ENCODE data around the gene ITGAD. TPM values are rescaled to one million over a fixed set of nuclear protein-coding genes. Genes with fewer than 3 reads are reported as not detected.

ITGAD gene
- polyA plus RNA-seq, 1 donor: 0.45 TPM

DNA sequence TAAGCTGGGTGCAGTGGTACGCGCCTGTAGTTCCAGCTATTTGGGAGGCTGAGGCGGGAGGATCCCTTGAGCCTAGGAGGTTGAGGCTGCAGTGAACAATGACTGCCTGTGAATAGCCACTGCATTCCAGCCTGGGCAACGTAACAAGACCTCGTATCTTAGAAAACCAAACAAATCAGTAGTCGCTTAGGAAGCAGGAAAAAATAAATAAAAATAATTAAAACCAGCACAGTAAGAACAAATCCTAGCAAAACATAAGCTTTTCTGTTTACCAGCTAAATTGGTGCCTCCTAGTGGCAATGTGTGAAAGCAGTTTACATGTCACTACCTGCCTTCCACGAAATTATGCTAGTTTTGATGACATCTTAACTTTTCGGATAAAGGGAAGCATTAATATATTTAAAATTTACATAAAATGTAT lies 67.5 kb downstream of the ITGAD start:
- no peak for DNase-seq

- no peak for DNase-seq
Observed at GRCh38 chr16:31461201-31461920, 68.2 kb downstream of the ITGAD start.

DNA sequence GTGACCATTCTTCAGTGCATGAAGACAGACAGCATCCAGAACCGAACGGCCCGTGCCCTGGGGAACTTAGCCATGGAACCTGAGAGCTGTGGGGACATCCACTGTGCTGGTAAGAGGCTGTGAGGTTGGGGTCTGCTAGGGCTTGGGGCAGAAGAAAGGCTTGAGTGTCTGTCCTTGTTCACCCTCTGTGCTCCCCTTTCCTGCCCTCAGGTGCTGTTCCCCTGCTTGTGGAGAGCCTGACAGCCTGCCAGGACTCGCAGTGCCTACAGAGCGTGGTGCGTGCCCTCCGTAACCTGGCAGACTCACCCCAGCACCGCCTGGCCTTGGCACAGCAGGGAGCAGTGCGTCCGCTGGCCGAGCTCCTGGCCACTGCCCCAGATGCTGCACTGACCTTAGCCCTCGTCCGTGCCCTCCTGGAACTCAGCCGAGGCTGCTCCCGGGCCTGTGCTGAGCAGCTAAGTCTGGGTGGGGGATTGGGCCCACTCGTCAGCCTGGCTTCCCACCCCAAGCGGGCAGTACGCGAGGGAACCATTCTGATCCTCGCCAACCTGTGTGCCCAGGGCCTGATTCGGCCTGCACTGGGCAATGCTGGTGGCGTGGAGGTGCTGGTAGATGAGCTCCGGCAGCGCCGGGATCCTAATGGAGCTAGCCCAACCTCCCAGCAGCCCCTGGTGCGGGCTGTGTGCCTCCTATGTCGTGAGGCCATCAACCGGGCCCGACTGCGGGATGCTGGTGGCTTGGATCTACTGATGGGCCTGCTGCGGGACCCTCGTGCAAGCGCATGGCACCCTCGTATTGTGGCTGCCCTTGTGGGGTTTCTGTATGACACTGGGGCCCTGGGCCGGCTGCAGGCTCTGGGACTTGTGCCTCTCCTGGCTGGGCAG lies 69.0 kb downstream of the ITGAD start:
- no peak for DNase-seq

- DNase-seq: no peak
Observed at GRCh38 chr16:31464348-31464769, 71.2 kb downstream of the ITGAD start.

DNA sequence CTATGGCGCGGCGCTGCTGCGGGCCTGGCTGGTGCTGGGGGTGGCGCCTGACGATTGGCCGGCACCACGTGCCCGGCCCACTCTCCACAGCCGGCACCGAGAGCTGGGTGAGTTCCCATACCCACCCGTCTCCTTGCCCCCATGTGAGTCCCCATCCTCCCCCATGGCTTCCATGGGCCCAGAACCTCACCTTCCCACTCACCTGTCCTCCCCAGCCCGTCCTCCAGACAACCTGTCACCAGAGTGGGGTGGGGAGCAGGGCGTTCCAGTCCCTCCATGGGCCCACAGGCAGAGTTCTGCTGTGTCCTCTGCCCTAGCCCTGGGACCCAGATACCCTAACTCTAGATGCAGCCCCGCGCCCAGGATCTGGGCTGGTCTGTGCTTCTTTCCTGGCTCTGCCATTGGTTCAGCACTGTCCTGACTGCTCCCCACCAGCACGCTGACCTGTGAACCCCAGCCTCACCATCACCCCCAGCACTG lies 71.7 kb downstream of the ITGAD start:
- no peak for DNase-seq

DNA sequence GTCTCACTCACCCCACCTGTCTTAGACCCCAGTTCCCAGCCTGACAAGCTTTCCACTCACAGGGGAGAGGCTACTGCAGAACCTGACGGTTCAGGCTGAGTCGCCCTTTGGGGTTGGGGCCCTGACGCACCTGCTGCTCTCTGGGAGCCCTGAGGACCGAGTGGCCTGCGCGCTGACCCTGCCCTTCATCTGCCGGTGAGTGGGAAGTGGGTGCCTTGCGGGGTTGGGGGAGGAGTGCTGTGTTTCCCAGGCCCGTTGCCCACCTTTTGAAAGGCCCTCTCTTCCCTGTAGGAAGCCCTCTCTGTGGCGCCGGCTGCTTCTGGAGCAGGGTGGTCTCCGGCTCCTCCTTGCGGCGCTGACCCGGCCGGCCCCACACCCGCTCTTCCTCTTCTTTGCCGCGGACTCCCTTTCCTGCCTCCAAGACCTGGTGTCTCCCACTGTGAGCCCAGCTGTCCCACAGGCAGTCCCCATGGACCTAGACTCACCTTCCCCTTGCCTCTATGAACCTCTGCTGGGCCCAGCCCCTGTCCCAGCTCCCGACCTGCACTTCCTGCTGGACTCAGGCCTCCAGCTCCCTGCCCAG lies 72.7 kb downstream of the ITGAD start:
- DNase-seq: no peak

- DNase-seq: no peak
Observed at GRCh38 chr16:31466381-31466841, 73.3 kb downstream of the ITGAD start.

- DNase-seq: no peak
Observed at GRCh38 chr16:31467151-31467773, 74.1 kb downstream of the ITGAD start.

DNA sequence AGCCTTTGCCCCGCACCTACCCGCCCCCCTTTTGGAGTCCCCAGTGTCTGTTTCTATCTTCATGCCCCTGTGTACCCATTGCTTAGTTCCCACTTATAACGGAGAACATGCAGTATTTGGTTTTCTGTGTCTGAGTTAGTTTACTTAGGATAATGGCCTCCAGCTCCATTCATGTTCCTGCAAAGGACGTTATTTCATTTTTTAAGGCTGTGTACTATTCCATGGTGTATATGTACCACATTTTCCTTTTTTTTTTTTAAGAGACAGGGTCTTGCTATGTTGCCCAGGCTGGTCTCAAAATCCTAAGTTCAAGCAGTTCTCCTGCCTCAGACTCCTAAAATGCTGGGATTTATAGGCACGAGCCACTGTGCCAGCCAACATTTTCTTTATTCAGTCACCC lies 74.7 kb downstream of the ITGAD start:
- DNase-seq: no peak

GRCh38 chr16:31470615-31471014 lies 77.5 kb downstream of the ITGAD start:
- no peak for DNase-seq

DNA sequence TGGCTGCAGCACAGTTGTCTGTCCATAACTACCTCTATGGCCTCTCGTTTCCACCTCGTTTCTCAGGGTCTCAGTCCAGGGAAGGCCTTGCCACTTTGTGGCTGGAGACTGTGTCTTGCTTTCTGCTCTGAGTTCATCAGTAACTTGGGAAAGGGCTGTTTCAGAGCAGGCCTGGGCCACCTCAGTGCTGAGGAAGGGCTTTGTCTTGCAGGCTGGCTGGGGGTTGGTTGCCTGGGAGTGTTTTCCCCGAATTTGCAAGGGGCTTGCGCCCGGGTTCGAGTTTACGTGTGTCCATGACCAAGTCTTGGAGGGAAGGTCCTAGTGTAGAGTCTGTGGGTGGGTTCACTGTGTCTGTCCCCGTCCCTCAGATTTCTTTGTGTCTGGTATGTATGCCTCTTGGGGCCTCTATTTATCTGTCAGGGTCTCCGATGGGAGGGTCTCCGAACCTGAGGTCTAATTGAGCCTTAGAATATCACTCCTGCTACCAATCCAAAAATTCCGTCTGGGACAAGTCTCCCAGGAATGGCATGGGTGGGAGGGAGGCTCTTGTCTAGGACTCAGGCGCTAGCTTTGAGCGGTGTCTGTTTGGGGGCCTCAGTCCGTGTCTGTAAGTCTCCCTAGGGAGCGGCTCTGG lies 78.2 kb downstream of the ITGAD start:
- DNase-seq: no peak

DNA sequence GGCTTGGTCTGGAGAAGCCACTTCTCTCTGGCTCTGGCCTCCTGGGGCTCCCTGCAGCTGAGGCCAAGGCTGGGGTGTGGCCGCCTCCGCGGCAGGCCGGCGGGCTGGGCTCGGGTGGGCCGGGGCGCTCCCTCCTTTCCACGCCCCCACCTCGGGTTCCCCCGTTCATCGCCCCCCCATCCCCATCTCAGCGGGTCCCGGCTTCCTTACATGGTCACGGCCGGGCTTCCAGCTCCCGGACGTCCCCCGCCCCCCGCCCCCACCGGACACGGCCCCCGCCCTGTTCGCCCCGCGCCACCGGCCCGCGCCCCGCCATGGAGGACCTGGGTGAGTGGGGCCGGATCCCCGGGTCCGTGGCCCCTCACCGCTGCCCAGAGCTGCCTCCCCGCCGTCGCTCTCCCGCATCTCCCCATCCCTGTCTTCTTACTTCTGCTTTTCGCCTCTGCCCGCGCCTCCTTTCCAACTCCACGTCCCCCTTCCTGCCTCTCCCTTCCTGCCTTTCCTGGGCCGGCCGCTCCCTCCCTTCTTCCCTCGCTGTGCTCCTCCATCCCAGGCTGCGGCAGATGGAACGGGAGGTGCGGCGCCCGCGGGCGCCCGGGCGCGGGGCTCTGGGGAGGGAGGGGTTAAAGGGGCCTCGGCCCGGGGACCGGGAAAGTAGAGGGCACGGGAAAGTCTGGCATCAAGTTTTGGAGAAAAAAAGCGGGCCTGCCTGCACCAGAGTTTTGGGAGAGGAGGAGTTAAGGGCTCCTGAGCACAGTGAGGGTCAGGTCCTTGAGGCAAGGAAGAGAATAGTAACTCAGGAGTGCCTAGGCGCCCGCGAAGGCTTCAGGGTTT lies 79.0 kb downstream of the ITGAD start, which contains the start of gene TGFB1I1:
Gene TGFB1I1, plus strand, starts transcription at position 278 of the 834 bp plus-strand sequence. Its CDS starts 37 bp downstream, at position 315.
- DNase-seq: peak; percentile 79

DNA sequence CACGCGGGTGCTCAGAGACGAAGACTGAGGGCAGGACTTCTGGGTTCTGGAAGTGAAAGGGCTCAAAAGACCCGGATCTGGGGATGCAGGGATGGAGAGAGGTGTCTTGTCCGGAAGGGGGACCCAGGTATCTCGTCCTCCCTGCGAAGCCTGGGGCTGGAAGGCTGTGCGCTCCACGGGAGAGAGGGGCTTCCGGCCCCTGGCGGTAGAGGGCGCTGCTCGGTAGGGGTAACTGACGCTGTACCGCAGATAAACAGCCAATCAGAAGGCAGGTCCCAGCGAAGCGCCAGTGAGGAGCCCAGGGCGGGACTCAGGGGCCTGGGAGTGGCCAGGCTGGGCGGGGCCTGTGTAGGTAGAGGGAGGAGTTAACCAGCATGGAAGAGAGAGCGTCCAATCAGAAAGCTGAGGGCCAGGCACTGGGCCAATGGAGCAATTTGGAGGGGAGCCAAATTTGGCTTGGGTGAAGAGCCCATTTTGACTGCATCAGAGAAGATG lies 79.6 kb downstream of the ITGAD start:
- peak; percentile 78 for DNase-seq

GRCh38 chr16:31473264-31473984 lies 80.3 kb downstream of the ITGAD start:
- no peak for DNase-seq

GRCh38 chr16:31474173-31474714 lies 81.1 kb downstream of the ITGAD start:
- no peak for DNase-seq

DNA sequence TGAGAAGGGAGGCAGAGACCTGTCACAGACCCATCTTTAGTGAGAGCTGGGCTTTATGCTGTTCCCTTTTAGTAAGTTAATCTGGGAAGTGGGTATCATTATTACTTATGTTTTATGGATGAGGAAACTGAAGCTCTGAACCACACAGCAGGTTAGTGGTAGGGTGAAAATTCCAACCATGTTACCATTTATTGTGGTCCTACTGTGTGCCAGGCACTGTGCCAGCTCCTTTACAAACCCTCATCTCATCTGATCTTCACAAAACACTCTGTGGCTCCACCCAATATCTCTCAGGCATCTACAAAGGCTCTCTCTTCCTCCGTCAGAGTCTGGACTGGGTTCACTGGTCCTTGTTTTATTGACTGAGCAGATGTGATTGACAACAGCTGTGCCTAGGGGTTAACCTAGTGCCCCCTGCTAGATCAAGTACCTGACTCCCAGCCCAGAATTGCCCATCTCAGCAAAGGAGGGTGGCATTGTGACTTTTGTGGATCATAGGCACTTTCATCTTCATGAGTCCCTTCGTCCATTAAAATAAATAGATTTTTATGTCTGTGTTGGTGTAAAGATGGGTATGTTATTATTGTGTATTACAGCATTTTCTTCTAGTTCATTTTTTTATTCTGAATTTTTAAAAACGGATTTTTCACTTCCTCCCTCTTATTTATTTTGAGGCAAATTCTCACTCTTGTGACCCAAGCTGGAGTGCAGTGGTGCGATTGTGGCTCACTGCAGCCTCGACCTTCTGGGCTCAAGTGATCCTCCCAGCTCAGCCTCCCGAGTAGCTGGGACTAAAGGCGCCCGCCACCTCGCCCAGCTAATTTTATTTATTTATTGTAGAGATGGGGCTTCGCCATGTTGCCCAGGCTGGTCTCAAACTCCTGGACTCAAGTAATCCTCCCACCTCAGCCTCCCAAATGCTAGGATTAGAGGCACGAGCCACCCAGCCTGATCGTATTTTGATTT lies 81.9 kb downstream of the ITGAD start:
- DNase-seq: no peak

DNA sequence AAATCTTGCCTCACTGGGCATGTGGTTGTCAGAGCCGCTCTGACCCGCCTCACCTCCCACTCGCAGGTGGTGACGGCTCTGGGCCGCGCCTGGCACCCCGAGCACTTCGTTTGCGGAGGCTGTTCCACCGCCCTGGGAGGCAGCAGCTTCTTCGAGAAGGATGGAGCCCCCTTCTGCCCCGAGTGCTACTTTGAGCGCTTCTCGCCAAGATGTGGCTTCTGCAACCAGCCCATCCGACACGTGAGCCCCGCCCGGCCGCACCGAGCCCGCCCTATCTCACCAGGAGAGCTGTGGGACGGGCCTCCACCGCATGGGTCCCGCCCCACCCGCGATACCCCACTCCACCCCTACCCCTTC lies 82.8 kb downstream of the ITGAD start:
- no peak for DNase-seq

All from hindlimb muscle (tissue), 1 donor.